HEK293 (cell line): ENCODE results near the gene ZXDC.

Experiments
- ATF2 ChIP-seq: fragments of 450-650 bp; formaldehyde crosslinking; IDR thresholded peaks from 2 replicates; pipeline ENCODE4 v1.5.1; 2016; ENCODE audit warnings: missing biosample characterization, missing genetic modification characterization, low read depth
- CTCF ChIP-seq: fragments of 450-650 bp; formaldehyde crosslinking; IDR thresholded peaks from 2 replicates; pipeline ENCODE4 v1.5.1; 2016; ENCODE audit warnings: missing biosample characterization, missing genetic modification characterization
- KLF9 ChIP-seq: fragments of 450-650 bp; formaldehyde crosslinking; IDR thresholded peaks from 2 replicates; pipeline ENCODE4 v1.5.1; 2016; ENCODE audit warnings: missing biosample characterization, missing genetic modification characterization, low read depth
- TCF7L2 ChIP-seq: IDR thresholded peaks from 2 replicates; pipeline ENCODE4 v1.6.1; 2011; ENCODE audit warnings: low read depth, mild to moderate bottlenecking, inconsistent platforms, low read length, moderate library complexity, borderline replicate concordance
- ZNF16 ChIP-seq: fragments of 450-650 bp; formaldehyde crosslinking; IDR thresholded peaks from 2 replicates; pipeline ENCODE4 v1.5.1; 2016; ENCODE audit warnings: low read depth, missing biosample characterization, missing genetic modification characterization
- ZNF274 ChIP-seq, 2 experiments: fragments of 200-500 bp in 1 of 2; fragments of 450-650 bp in 1 of 2; sonication (Bioruptor generic) in 1 of 2; formaldehyde crosslinking in 1 of 2; IDR thresholded peaks; 2 replicates each; pipeline versions ENCODE4 v1.5.1 to v1.6.1; 2014 to 2016; ENCODE audit warnings: borderline replicate concordance in 1 of 2, inconsistent platforms in 1 of 2, low read length in 1 of 2, missing biosample characterization in 1 of 2, missing genetic modification characterization in 1 of 2
- ZNF280C ChIP-seq: fragments of 450-650 bp; formaldehyde crosslinking; IDR thresholded peaks from 2 replicates; pipeline ENCODE4 v1.5.1; 2016; ENCODE audit warnings: missing biosample characterization, missing genetic modification characterization
- ZNF302 ChIP-seq: fragments of 450-650 bp; formaldehyde crosslinking; IDR thresholded peaks from 2 replicates; pipeline ENCODE4 v1.5.1; 2016; ENCODE audit warnings: missing biosample characterization, missing genetic modification characterization, low read depth
- ZNF426 ChIP-seq: fragments of 450-650 bp; formaldehyde crosslinking; IDR thresholded peaks from 2 replicates; pipeline ENCODE4 v1.5.1; 2017; ENCODE audit warnings: missing biosample characterization, missing genetic modification characterization, mild to moderate bottlenecking, inconsistent platforms, moderate library complexity
- ZNF449 ChIP-seq: fragments of 450-650 bp; formaldehyde crosslinking; IDR thresholded peaks from 2 replicates; pipeline ENCODE4 v1.5.1; 2017; ENCODE audit warnings: missing biosample characterization, mild to moderate bottlenecking, missing genetic modification characterization, moderate library complexity
- ZNF600 ChIP-seq: fragments of 450-650 bp; formaldehyde crosslinking; IDR thresholded peaks from 2 replicates; pipeline ENCODE4 v1.5.1; 2016; ENCODE audit warnings: missing biosample characterization, missing genetic modification characterization
- ZNF610 ChIP-seq: fragments of 450-650 bp; formaldehyde crosslinking; IDR thresholded peaks from 2 replicates; pipeline ENCODE4 v1.5.1; 2016; ENCODE audit warnings: missing biosample characterization, missing genetic modification characterization, borderline replicate concordance

- TF ChIP-seq ZNF449: no peak
- TF ChIP-seq CTCF (tag by site-specific recombination): no peak
- no peak for TF ChIP-seq KLF9
- TF ChIP-seq ZNF302 (tag by site-specific recombination): no peak
- no peak for TF ChIP-seq TCF7L2
- TF ChIP-seq ZNF600 (tag by site-specific recombination): no peak
- TF ChIP-seq ATF2 (tag by site-specific recombination): no peak
- TF ChIP-seq ZNF16 (tag by site-specific recombination): no peak
- TF ChIP-seq ZNF610: no peak
- TF ChIP-seq ZNF274 (IDR thresholded peaks at IDR 0.05; ENCODE audit: low read length): no peak
- no peak for TF ChIP-seq ZNF274 (tag by site-specific recombination; IDR thresholded peaks at IDR 0.05; ENCODE audit: borderline replicate concordance)
- TF ChIP-seq ZNF426 (tag by site-specific recombination): no peak
- no peak for TF ChIP-seq ZNF280C (tag by site-specific recombination)
Observed at GRCh38 chr3:126419886-126420786, 55.6 kb downstream of the ZXDC start.
